Lung (tissue), 12 donors: ENCODE measurements around the gene LVRN. TPM values are rescaled to one million over a fixed set of nuclear protein-coding genes. Genes with fewer than 3 reads are reported as not detected.

Source experiments
- ATAC-seq: fragments of 200-7000 bp; cut with Tn5 transposase; one replicate; pipeline ENCODE4 v1.9.1; 2020; ENCODE audit warnings: moderate number of reproducible peaks; ENCODE audit not compliant: insufficient read depth, low FRiP score
- DNase-seq, 3 donors: peaks; one replicate each; pipeline ENCODE4 v3.0.0-alpha.2; 2013 to 2017
- H3K27ac ChIP-seq, 2 donors: one replicate each; pipeline ENCODE4 v1.5.1; 2013; ENCODE audit warnings: mild to moderate bottlenecking in 2 of 2, moderate library complexity in 2 of 2, control low read depth in 1 of 2, inconsistent platforms in 1 of 2, low read depth in 1 of 2, low read length in 1 of 2
- H3K27me3 ChIP-seq, 3 donors: one replicate each; pipeline ENCODE4 v1.5.1; 2013; ENCODE audit warnings: low read length in 2 of 3; ENCODE audit not compliant: control insufficient read depth in 3 of 3, insufficient read depth in 3 of 3
- H3K36me3 ChIP-seq, 4 donors: one replicate each; pipeline ENCODE4 v1.5.1; 2013; ENCODE audit warnings: low read length in 4 of 4, mild to moderate bottlenecking in 1 of 4, moderate library complexity in 1 of 4; ENCODE audit not compliant: control insufficient read depth in 4 of 4, insufficient read depth in 4 of 4
- H3K4me1 ChIP-seq, 5 donors: one replicate each; pipeline ENCODE4 v1.5.1; 2013; ENCODE audit warnings: low read length in 5 of 5, mild to moderate bottlenecking in 2 of 5, moderate library complexity in 1 of 5; ENCODE audit not compliant: control insufficient read depth in 5 of 5, insufficient read depth in 5 of 5
- H3K4me3 ChIP-seq: one replicate; pipeline ENCODE4 v1.5.1; 2013; ENCODE audit warnings: mild to moderate bottlenecking, control low read depth, moderate library complexity
- H3K9ac ChIP-seq, 2 donors: one replicate each; pipeline ENCODE4 v1.5.1; 2013; ENCODE audit warnings: low read length in 2 of 2, control low read depth in 1 of 2; ENCODE audit not compliant: insufficient read depth in 1 of 2
- H3K9me3 ChIP-seq, 4 donors: one replicate each; pipeline ENCODE4 v1.5.1; 2013; ENCODE audit warnings: low read length in 3 of 4, mild to moderate bottlenecking in 1 of 4, moderate library complexity in 1 of 4; ENCODE audit not compliant: control insufficient read depth in 4 of 4, insufficient read depth in 3 of 4
- WGBS, 2 donors: extraction: QIAGEN DNeasy Blood & Tissue Kit; methylation state at CpG; one replicate each; pipeline ENCODE4 v1.1.7; 2013; 5-methylcytosine and 5-hydroxymethylcytosine counted together
- polyA plus RNA-seq, 2 donors: library from polyadenylated mRNA; stranded (reverse); fragments of 200-250 nt; gene quantifications; one replicate each; pipeline ENCODE4 v1.2.1, GENCODE V29; 2013
- total RNA-seq, 2 donors: library from RNA; depleted of rRNA in 1 of 2; stranded (reverse); fragments of >200 nt in 1 of 2; gene quantifications; one replicate each; pipeline ENCODE4 v1.2.1, GENCODE V29; 2014 to 2021
- TF ChIP-seq, protein P1 (sequence below): IDR thresholded peaks from 2 replicates; pipeline ENCODE4 v1.5.1; 2012; ENCODE audit warnings: mild to moderate bottlenecking; ENCODE audit errors: control extremely low read depth, extremely low read depth
- donor health status: control.
- donor health status: control.
- donor health status: Bipolar disorder and iron deficiency.
- donor health status: healthy.
- donor health status: DM: yes; HTN: yes; CAD: no.

Gene LVRN
- total and polyA plus RNA-seq, 4 donors, result 0.10 to 0.94 (median 0.17) TPM

GRCh38 chr5:116076496-116076895, 114.2 kb downstream of the LVRN start:
- Histone ChIP-seq H3K4me3 (no peak overlapping the region), H3K4me1 (no peaks in the 10 kb centered on the region), H3K27ac (no peak overlapping the region), H3K9ac (no peak overlapping the region), H3K36me3 (no peaks in the 10 kb centered on the region), H3K27me3 (no peaks in the 10 kb centered on the region), H3K9me3 (no peaks in the 10 kb centered on the region)
- WGBS, 2 donors, result 29 to 71% methylated on average over 1 of the region's 1 CpG
- ATAC-seq (peak; percentile 41), DNase-seq (no peak)
- TF ChIP-seq, protein P1, sequence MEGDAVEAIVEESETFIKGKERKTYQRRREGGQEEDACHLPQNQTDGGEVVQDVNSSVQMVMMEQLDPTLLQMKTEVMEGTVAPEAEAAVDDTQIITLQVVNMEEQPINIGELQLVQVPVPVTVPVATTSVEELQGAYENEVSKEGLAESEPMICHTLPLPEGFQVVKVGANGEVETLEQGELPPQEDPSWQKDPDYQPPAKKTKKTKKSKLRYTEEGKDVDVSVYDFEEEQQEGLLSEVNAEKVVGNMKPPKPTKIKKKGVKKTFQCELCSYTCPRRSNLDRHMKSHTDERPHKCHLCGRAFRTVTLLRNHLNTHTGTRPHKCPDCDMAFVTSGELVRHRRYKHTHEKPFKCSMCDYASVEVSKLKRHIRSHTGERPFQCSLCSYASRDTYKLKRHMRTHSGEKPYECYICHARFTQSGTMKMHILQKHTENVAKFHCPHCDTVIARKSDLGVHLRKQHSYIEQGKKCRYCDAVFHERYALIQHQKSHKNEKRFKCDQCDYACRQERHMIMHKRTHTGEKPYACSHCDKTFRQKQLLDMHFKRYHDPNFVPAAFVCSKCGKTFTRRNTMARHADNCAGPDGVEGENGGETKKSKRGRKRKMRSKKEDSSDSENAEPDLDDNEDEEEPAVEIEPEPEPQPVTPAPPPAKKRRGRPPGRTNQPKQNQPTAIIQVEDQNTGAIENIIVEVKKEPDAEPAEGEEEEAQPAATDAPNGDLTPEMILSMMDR, result no peak

Other genes starting within 250 kb of the LVRN start
- 10 to 100 TPM in 1 of 2 donors, 1 to 10 TPM in 1; 4.3 to 31.7 TPM for gene CDO1, start 145.8 kb upstream of the LVRN start, total RNA-seq
- gene CDO1, start 145.8 kb upstream of the LVRN start, polyA plus RNA-seq, result 1 to 10 TPM; 2.9 to 5.4 TPM
- 10 to 100 TPM; 31.2 to 75.4 TPM for gene ATG12, start 120.9 kb upstream of the LVRN start, total RNA-seq
- gene ATG12, start 120.9 kb upstream of the LVRN start, polyA plus RNA-seq, result 10 to 100 TPM; 31.3 to 36.3 TPM
- gene AP3S1, start 120.5 kb upstream of the LVRN start, total RNA-seq, result 10 to 100 TPM; 53.0 to 90.4 TPM
- 10 to 100 TPM; 45.8 to 56.3 TPM for gene AP3S1, start 120.5 kb upstream of the LVRN start, polyA plus RNA-seq
- not detected for gene ARL14EPL, start 70.0 kb downstream of the LVRN start, total RNA-seq
- under 1 TPM in 1 of 2 donors, not detected in 1; 0.10 TPM for gene ARL14EPL, start 70.0 kb downstream of the LVRN start, polyA plus RNA-seq
- 10 to 100 TPM; 27.7 to 66.0 TPM for gene COMMD10, start 122.5 kb downstream of the LVRN start, total RNA-seq
- gene COMMD10, start 122.5 kb downstream of the LVRN start, polyA plus RNA-seq, result 10 to 100 TPM; 17.2 to 21.7 TPM